ENCODE measurements around the gene ELAVL1. TPM values are rescaled to one million over a fixed set of nuclear protein-coding genes. Genes with fewer than 3 reads are reported as not detected.
"Not testable (repeated sequence)": the region's sequence is repeated elsewhere in the genome, so short reads cannot be mapped to it uniquely, and the experiment has no call there.

The ELAVL1 gene
- total RNA-seq, 1 donor from 2014 or later, result 50.5 TPM

DNA sequence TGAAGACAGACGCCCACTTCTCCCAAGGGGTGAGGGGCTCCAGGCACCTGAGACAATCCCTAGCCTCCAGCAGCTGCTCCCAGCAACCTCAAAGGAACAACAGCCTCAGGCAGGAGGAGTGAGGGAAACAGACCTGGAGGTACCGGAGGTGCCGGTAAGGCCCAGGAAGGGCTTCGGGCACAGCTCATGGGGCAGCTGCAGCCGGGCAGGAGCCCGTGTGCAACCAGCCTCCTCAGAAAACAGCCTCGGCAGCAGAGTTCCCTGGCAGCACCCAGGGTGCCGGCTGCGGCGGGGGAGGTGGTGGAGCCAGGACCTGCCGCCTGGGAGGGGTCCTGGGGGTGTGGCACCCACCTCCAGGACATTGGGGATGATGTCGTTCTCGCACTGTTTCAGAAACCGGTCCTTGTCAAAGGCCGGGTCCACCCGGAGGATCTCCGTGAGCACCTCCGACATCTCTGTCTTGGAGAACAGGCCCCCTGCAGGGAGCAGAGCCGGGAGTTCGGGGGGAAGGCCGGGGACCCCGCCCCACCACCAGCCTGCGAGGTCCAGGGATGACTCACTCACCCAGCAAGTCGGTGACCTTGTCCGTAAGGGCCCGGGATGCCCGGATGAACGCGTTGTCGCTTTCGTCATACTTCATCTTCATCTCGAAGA lies 73.0 kb downstream of the ELAVL1 start:
- peaks cover 28% of the 10 kb centered on the region for H3K4me1 ChIP-seq

DNA sequence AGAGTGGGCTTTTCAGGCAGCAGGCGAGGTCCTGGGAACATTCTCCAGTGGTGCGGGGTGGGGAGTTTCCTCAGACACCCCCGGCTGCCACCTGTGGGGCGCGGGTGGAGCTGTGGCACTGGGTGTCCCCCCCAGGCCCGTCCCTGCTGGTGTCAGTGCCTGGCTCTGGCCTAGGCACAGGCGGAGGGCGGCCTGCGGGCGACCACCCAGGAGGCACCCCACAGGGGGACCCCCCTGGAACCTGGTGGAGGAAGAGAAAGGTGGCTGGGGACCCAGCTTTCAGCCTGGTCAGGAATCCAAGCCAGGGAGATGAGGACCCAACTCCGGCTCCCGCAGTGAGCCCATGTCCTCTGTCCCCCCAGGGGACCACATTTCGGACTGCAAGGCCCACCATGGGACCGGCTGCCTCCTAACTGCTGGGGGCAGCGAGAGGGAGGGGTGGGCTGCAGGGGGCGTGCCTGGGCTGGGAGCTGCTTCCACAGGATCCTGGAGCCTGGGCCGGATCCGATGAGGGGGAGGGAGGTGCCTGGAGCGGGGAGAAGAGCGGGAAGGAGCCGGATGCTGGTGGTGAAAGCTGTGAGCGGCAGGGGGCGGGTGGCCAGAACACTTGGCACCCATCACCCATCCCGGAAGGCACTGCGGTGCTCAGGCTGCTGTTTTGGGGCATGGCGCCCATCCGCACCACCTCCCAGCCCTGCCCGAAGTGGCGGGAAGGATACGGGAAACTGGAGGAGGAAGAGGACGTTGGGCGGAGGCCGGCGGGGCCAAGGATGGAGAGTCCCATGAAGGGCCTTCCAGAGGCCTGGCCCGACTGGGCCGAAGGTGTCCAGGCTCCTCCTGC lies 74.0 kb downstream of the ELAVL1 start:
- H3K27me3 ChIP-seq (ENCODE audit: low read depth), result no peaks in the 10 kb centered on the region
- H3K4me3 ChIP-seq, result no peak overlapping the region
- peak overlapping the region; percentile 23 for H3K27ac ChIP-seq (replicated peaks)
- no peaks in the 10 kb centered on the region for H3K9me3 ChIP-seq (replicated peaks)
- H3K36me3 ChIP-seq, result peaks cover 62% of the 10 kb centered on the region
- H3K4me1 ChIP-seq, result peaks cover 36% of the 10 kb centered on the region
- no peak for DNase-seq
- intact Hi-C loops (cut with micrococcal nuclease), result no loop called here
- TF ChIP-seq, protein P1, sequence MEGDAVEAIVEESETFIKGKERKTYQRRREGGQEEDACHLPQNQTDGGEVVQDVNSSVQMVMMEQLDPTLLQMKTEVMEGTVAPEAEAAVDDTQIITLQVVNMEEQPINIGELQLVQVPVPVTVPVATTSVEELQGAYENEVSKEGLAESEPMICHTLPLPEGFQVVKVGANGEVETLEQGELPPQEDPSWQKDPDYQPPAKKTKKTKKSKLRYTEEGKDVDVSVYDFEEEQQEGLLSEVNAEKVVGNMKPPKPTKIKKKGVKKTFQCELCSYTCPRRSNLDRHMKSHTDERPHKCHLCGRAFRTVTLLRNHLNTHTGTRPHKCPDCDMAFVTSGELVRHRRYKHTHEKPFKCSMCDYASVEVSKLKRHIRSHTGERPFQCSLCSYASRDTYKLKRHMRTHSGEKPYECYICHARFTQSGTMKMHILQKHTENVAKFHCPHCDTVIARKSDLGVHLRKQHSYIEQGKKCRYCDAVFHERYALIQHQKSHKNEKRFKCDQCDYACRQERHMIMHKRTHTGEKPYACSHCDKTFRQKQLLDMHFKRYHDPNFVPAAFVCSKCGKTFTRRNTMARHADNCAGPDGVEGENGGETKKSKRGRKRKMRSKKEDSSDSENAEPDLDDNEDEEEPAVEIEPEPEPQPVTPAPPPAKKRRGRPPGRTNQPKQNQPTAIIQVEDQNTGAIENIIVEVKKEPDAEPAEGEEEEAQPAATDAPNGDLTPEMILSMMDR (IDR thresholded peaks at IDR 0.05; ENCODE audit: borderline replicate concordance), result no peak

More for the DNA sequence above, 73.0 kb downstream of the ELAVL1 start:
- Histone ChIP-seq H3K27me3 (ENCODE audit: low read depth) (no peaks in the 10 kb centered on the region), H3K27ac (replicated peaks) (no peak overlapping the region), H3K36me3 (peaks cover 71% of the 10 kb centered on the region), H3K9me3 (replicated peaks) (no peaks in the 10 kb centered on the region), H3K4me3 (no peak overlapping the region)
- intact Hi-C loops (cut with micrococcal nuclease), result no loop called here
- TF ChIP-seq, protein P1 (IDR thresholded peaks at IDR 0.05; ENCODE audit: borderline replicate concordance), result no peak
- DNase-seq, result no peak

DNA sequence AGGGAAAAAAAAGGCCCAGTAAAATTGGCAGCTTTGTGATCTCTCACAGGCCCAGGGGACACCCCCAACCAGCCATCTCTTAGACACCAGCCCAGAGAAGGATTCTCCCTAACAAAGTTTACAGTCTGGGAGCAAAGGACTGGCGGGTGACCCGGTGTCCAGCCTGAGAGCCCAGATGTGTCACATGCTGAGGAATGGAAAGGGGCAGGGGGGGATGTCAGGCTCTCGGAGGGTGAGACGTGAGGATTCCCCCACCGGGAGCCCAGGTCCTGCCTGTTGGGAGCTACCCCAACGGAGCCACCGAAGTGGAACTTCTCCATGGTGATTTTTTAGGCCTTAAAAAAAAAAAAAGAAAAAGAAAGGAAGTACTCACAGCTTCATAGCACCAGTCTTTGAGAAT lies 74.7 kb downstream of the ELAVL1 start:
- H3K27me3 ChIP-seq (ENCODE audit: low read depth), result no peaks in the 10 kb centered on the region
- intact Hi-C loops (cut with micrococcal nuclease), result no loop called here
- TF ChIP-seq, protein P1 (IDR thresholded peaks at IDR 0.05; ENCODE audit: borderline replicate concordance), result no peak
- peaks cover 55% of the 10 kb centered on the region for H3K36me3 ChIP-seq
- peak overlapping the region; percentile 23 for H3K27ac ChIP-seq (replicated peaks)
- H3K9me3 ChIP-seq (replicated peaks), result no peaks in the 10 kb centered on the region
- no peak overlapping the region for H3K4me3 ChIP-seq
- DNase-seq, result no peak
- peaks cover 37% of the 10 kb centered on the region for H3K4me1 ChIP-seq

DNA sequence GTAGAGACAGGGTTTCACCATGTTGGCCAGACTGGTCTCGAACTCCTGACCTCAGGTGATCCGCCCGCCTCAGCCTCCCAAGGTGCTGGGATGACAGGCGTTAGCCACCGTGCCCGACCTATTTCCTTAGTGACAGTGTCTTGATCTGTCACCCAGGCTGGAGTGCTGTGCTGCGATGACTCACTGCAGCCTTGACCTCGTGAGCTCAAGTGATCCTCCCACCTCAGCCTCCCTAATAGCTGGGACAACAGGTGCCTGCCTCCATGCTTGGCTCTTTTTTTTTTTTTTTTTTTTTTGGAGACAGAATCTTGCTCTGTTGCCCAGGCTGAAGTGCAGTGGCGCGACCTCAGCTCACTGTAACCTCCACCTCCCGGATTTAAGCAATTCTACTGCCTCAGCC lies 75.4 kb downstream of the ELAVL1 start:
- peaks cover 44% of the 10 kb centered on the region for H3K4me1 ChIP-seq
- H3K9me3 ChIP-seq (replicated peaks); H3K4me3 ChIP-seq; H3K27me3 ChIP-seq (ENCODE audit: low read depth); H3K27ac ChIP-seq (replicated peaks); intact Hi-C loops (cut with micrococcal nuclease); DNase-seq: not testable (repeated sequence)
- peaks cover 48% of the 10 kb centered on the region for H3K36me3 ChIP-seq

DNA sequence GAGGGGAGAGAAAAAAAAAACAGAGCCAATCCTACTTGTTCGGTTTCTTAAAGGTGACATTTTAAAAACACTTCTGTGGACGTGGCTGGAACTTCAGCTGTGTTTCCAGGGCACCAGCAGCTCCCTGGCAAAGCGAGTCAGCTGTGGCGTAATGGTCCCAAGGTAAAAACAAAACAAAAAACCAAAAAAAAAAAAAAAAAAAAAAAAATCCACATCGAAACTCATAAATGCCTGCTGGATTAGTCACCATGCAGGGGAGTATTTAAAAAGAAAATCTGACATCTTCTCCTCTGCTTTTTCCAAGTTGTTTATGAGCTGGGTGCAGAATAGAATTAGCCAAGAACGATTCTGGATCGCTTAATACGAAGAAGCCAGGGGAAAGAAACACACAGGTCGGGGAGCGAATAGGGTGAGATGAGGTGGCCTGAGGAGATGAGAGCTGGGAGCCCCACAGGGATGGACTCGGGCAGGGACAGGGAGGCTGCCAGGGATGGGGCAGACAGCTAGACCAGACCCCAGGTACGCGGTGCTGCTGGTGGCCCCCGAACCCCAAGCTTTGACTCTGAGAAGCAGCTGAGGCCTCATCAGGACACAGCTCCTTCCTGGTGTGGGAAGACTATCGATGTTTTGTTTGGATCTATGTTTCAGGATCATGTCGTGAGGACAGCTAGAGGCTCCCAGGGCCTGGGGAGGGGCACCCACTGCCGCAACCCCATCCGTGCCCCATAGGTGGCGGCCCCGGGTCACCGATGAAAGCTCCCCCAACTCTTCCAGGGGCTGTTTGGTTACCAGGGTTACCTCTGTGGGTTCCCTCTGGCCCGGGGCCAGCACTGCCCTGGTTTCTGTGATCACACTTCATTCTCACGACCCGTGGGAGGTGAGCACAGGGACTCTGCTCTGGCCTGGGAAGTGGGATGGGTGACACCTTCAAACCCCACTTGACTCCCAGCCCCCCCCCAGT lies 76.4 kb downstream of the ELAVL1 start:
- DNase-seq, result no peak
- Histone ChIP-seq H3K27me3 (ENCODE audit: low read depth) (no peaks in the 10 kb centered on the region), H3K36me3 (peaks cover 38% of the 10 kb centered on the region), H3K4me1 (peaks cover 50% of the 10 kb centered on the region), H3K9me3 (replicated peaks) (no peaks in the 10 kb centered on the region), H3K4me3 (no peak overlapping the region), H3K27ac (replicated peaks) (peak overlapping the region; percentile 70)
- TF ChIP-seq, protein P1 (IDR thresholded peaks at IDR 0.05; ENCODE audit: borderline replicate concordance), result peak; percentile 13
- intact Hi-C loops (cut with micrococcal nuclease), result no loop called here

Data from left ventricle myocardium inferior (tissue), 1 donor.